H9 (cell line): ENCODE results near the gene CELF4. TPM values are rescaled to one million over a fixed set of nuclear protein-coding genes. Genes with fewer than 3 reads are reported as not detected.

Experiments
- DNase-seq: peaks from one replicate; pipeline ENCODE4 v3.0.0-alpha.2; 2017
- H2AFZ ChIP-seq: one replicate; pipeline ENCODE4 v1.6.1; 2013; ENCODE audit warnings: mild to moderate bottlenecking, low read length, control low read depth, moderate library complexity
- H2AK5ac ChIP-seq: 2 replicates; pipeline ENCODE4 v1.6.1; 2013; ENCODE audit warnings: low read length, control low read depth, mixed read lengths; ENCODE audit not compliant: insufficient read length
- H2BK120ac ChIP-seq: one replicate; pipeline ENCODE4 v1.6.1; 2013; ENCODE audit warnings: low read depth, mild to moderate bottlenecking, low read length, control low read depth, inconsistent platforms; ENCODE audit not compliant: poor library complexity, severe bottlenecking
- H2BK12ac ChIP-seq: 2 replicates; pipeline ENCODE4 v1.6.1; 2013; ENCODE audit warnings: low read length, control low read depth, mixed read lengths, low read depth; ENCODE audit not compliant: insufficient read length
- H2BK15ac ChIP-seq: 2 replicates; pipeline ENCODE4 v1.6.1; 2013; ENCODE audit warnings: low read depth, low read length, control low read depth
- H2BK20ac ChIP-seq: one replicate; pipeline ENCODE4 v1.6.1; 2013; ENCODE audit warnings: low read depth, mild to moderate bottlenecking, low read length, control low read depth, inconsistent platforms; ENCODE audit not compliant: poor library complexity, severe bottlenecking
- H2BK5ac ChIP-seq: 2 replicates; pipeline ENCODE4 v1.6.1; 2013; ENCODE audit warnings: low read length, control low read depth, mixed read lengths; ENCODE audit not compliant: insufficient read length
- H3K14ac ChIP-seq: 2 replicates; pipeline ENCODE4 v1.6.1; 2013; ENCODE audit warnings: low read length, control low read depth; ENCODE audit not compliant: insufficient read depth
- H3K18ac ChIP-seq: 2 replicates; pipeline ENCODE4 v1.6.1; 2013; ENCODE audit warnings: low read depth, mild to moderate bottlenecking, mixed read lengths, low read length, control low read depth; ENCODE audit not compliant: insufficient read length
- H3K23ac ChIP-seq: 2 replicates; pipeline ENCODE4 v1.6.1; 2013; ENCODE audit warnings: low read length, control low read depth, mixed read lengths, low read depth; ENCODE audit not compliant: insufficient read length
- H3K23me2 ChIP-seq: 2 replicates; pipeline ENCODE4 v1.6.1; 2013; ENCODE audit warnings: low read depth, mild to moderate bottlenecking, mixed read lengths, low read length, control low read depth; ENCODE audit not compliant: insufficient read length, poor library complexity, severe bottlenecking
- H3K27ac ChIP-seq: 2 replicates; pipeline ENCODE4 v1.5.1; 2013; ENCODE audit warnings: low read length, control low read depth, mixed read lengths, low read depth; ENCODE audit not compliant: insufficient read length
- H3K27me3 ChIP-seq: 2 replicates; pipeline ENCODE4 v1.6.1; 2013; ENCODE audit warnings: low read length, control low read depth, inconsistent platforms; ENCODE audit not compliant: insufficient read depth
- H3K4ac ChIP-seq: 2 replicates; pipeline ENCODE4 v1.6.1; 2013; ENCODE audit warnings: low read depth, mild to moderate bottlenecking, control low read depth, inconsistent platforms, low read length, moderate library complexity
- H3K4me1 ChIP-seq: 2 replicates; pipeline ENCODE4 v1.6.1; 2013; ENCODE audit warnings: low read length, control low read depth, inconsistent platforms; ENCODE audit not compliant: insufficient read depth
- H3K4me2 ChIP-seq: 2 replicates; pipeline ENCODE4 v1.6.1; 2013; ENCODE audit warnings: low read length, control low read depth, mixed read lengths; ENCODE audit not compliant: insufficient read length, insufficient read depth
- H3K56ac ChIP-seq: 2 replicates; pipeline ENCODE4 v1.6.1; 2013; ENCODE audit warnings: low read depth, mild to moderate bottlenecking, mixed read lengths, low read length, control low read depth; ENCODE audit not compliant: insufficient read length
- H3K79me1 ChIP-seq: 2 replicates; pipeline ENCODE4 v1.6.1; 2013; ENCODE audit warnings: low read depth, mild to moderate bottlenecking, moderate library complexity, low read length, control low read depth, inconsistent platforms; ENCODE audit not compliant: insufficient read depth, poor library complexity, severe bottlenecking
- H3K79me2 ChIP-seq: 2 replicates; pipeline ENCODE4 v1.6.1; 2013; ENCODE audit warnings: low read length, control low read depth, inconsistent platforms; ENCODE audit not compliant: insufficient read depth
- H3K9ac ChIP-seq: 2 replicates; pipeline ENCODE4 v1.6.1; 2013; ENCODE audit warnings: low read length, control low read depth, mixed read lengths; ENCODE audit not compliant: insufficient read length; ENCODE audit errors: extremely low read depth
- H3K9me3 ChIP-seq: one replicate; pipeline ENCODE4 v1.6.1; 2013; ENCODE audit warnings: low read depth, low read length, inconsistent platforms; ENCODE audit not compliant: control insufficient read depth
- H3T11ph ChIP-seq: one replicate; pipeline ENCODE4 v1.6.1; 2013; ENCODE audit warnings: mild to moderate bottlenecking, low read length, control low read depth, inconsistent platforms
- H4K20me1 ChIP-seq: one replicate; pipeline ENCODE4 v1.6.1; 2013; ENCODE audit not compliant: control insufficient read depth, insufficient read length, insufficient read depth
- H4K5ac ChIP-seq: 2 replicates; pipeline ENCODE4 v1.6.1; 2013; ENCODE audit warnings: low read depth, mild to moderate bottlenecking, mixed read lengths, low read length, control low read depth; ENCODE audit not compliant: insufficient read length
- H4K8ac ChIP-seq: replicated peaks from 2 replicates; pipeline ENCODE4 v1.6.1; 2013; ENCODE audit warnings: low read length, control low read depth, mixed read lengths, low read depth; ENCODE audit not compliant: insufficient read length
- H4K91ac ChIP-seq: 2 replicates; pipeline ENCODE4 v1.6.1; 2013; ENCODE audit warnings: low read depth, mild to moderate bottlenecking, moderate library complexity, mixed read lengths, low read length, control low read depth; ENCODE audit not compliant: insufficient read length
- H3K27ac Mint-ChIP-seq, 3 experiments: 2 replicates in 2 of 3; 3 replicates in 1 of 3; pipeline ENCODE4 v1.8.0; 2020 to 2021; ENCODE audit warnings: mixed read lengths in 3 of 3, mild to moderate bottlenecking in 1 of 3, moderate library complexity in 1 of 3
- H3K27me3 Mint-ChIP-seq: 2 replicates; pipeline ENCODE4 v1.8.0; 2021; ENCODE audit warnings: low read depth, mild to moderate bottlenecking, moderate library complexity, mixed read lengths
- H3K36me3 Mint-ChIP-seq, 3 experiments: 2 replicates in 2 of 3; 3 replicates in 1 of 3; pipeline ENCODE4 v1.8.0; 2020 to 2021; ENCODE audit warnings: low read depth in 3 of 3, mixed read lengths in 3 of 3; ENCODE audit not compliant: insufficient read depth in 1 of 3
- H3K4me1 Mint-ChIP-seq, 2 experiments: 2 replicates each; pipeline ENCODE4 v1.8.0; 2020; ENCODE audit warnings: mixed read lengths in 2 of 2
- H3K4me3 Mint-ChIP-seq, 2 experiments: 2 replicates in 1 of 2; 3 replicates in 1 of 2; pipeline ENCODE4 v1.8.0; 2020 to 2021; ENCODE audit warnings: mild to moderate bottlenecking in 2 of 2, mixed read lengths in 2 of 2, moderate library complexity in 1 of 2
- H3K9me3 Mint-ChIP-seq, 2 experiments: 2 replicates in 1 of 2; 3 replicates in 1 of 2; pipeline ENCODE4 v1.8.0; 2020; ENCODE audit warnings: mild to moderate bottlenecking in 2 of 2, mixed read lengths in 2 of 2, moderate library complexity in 1 of 2
- WGBS: extraction: QIAGEN DNeasy Blood & Tissue Kit; methylation state at CpG from one replicate; pipeline ENCODE4 v1.1.7; 2013; ENCODE audit warnings: missing lambda C conversion rate, low lambda C conversion rate, mixed read lengths; ENCODE audit not compliant: insufficient read length; ENCODE audit errors: extremely low coverage; 5-methylcytosine and 5-hydroxymethylcytosine counted together
- total RNA-seq: library from RNA; stranded (reverse); gene quantifications from 2 replicates; pipeline ENCODE4 v1.2.1, GENCODE V29; 2021
- TF ChIP-seq, protein P1 (sequence below): fragments of 200-600 bp; sonication (generic); conservative IDR thresholded peaks from 3 replicates; pipeline ENCODE4 v1.8.0; 2021; ENCODE audit warnings: antibody characterized with exemption, mild to moderate bottlenecking

The CELF4 gene
- total RNA-seq, 1 experiment from 2014 or later, result 1.1 TPM

DNA sequence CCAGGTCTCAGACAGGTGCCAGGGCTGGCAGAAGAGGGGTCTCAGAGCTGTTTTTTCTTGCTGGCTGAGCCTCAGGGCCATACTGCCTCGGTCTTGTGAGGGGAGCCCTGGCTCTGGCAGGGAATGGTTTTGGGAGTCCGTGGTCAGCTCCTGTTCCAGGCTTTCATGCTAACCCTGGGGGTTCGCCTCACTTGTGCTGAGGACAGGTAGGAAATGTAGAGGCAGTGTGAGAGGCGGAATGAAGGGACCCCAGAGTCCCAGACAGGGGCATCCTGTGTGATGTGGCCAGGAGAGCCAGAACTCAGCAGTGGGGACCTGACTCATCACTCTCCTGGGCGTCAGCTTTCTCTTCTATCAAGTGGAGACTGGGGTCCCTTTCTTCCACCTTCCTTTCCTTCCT lies 5.7 kb upstream of the CELF4 start:
- H3K4me1 Mint-ChIP-seq, result peaks cover 42 to 53% of the 10 kb centered on the region in 2 experiments
- peaks cover 80% of the 10 kb centered on the region for H3K27me3 Mint-ChIP-seq
- H3K9me3 ChIP-seq, result no peaks in the 10 kb centered on the region
- H3K56ac ChIP-seq, result no peak overlapping the region
- no peak overlapping the region for H2BK120ac ChIP-seq
- H3K4me1 ChIP-seq, result peaks cover 6% of the 10 kb centered on the region; the same call in 1 of the 2 replicates
- H2BK12ac ChIP-seq, result no peak overlapping the region
- no peak overlapping the region for H2BK15ac ChIP-seq
- H3K9ac ChIP-seq, result no peak overlapping the region
- H3K23me2 ChIP-seq, result peaks cover 11% of the 10 kb centered on the region
- no peak overlapping the region for H4K8ac ChIP-seq
- no peaks in the 10 kb centered on the region for H3K79me1 ChIP-seq
- no peak overlapping the region for H3K4ac ChIP-seq
- H3T11ph ChIP-seq, result no peak overlapping the region
- WGBS, result no CpG with 5 or more reads among the region's 5 CpGs
- H4K5ac ChIP-seq, result no peak overlapping the region
- no peak overlapping the region for H3K18ac ChIP-seq
- no peak overlapping the region for H2BK20ac ChIP-seq
- H3K9me3 Mint-ChIP-seq, result no peaks in the 10 kb centered on the region; a peak in 3 of 5 replicates
- H4K20me1 ChIP-seq, result no peaks in the 10 kb centered on the region
- H3K27ac Mint-ChIP-seq, result no peak overlapping the region
- peaks cover 0 to 3% (median 0%) of the 10 kb centered on the region in 3 experiments; a peak in 1 of 7 replicates for H3K36me3 Mint-ChIP-seq
- H3K27me3 ChIP-seq, result peaks cover 28% of the 10 kb centered on the region
- TF ChIP-seq, protein P1, sequence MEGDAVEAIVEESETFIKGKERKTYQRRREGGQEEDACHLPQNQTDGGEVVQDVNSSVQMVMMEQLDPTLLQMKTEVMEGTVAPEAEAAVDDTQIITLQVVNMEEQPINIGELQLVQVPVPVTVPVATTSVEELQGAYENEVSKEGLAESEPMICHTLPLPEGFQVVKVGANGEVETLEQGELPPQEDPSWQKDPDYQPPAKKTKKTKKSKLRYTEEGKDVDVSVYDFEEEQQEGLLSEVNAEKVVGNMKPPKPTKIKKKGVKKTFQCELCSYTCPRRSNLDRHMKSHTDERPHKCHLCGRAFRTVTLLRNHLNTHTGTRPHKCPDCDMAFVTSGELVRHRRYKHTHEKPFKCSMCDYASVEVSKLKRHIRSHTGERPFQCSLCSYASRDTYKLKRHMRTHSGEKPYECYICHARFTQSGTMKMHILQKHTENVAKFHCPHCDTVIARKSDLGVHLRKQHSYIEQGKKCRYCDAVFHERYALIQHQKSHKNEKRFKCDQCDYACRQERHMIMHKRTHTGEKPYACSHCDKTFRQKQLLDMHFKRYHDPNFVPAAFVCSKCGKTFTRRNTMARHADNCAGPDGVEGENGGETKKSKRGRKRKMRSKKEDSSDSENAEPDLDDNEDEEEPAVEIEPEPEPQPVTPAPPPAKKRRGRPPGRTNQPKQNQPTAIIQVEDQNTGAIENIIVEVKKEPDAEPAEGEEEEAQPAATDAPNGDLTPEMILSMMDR, result no peak
- H2BK5ac ChIP-seq, result no peak overlapping the region
- no peak overlapping the region for H2AK5ac ChIP-seq
- no peak overlapping the region for H3K27ac ChIP-seq
- H3K4me3 Mint-ChIP-seq, result no peak overlapping the region
- no peak overlapping the region for H3K23ac ChIP-seq
- H4K91ac ChIP-seq, result no peak overlapping the region
- H3K79me2 ChIP-seq, result no peaks in the 10 kb centered on the region
- H2AFZ ChIP-seq, result no peak overlapping the region
- no peak overlapping the region for H3K14ac ChIP-seq
- no peak overlapping the region for H3K4me2 ChIP-seq
- peak; percentile 46 for DNase-seq
